ENCODE results near the gene RHOF. TPM values are rescaled to one million over a fixed set of nuclear protein-coding genes. Genes with fewer than 3 reads are reported as not detected.

The RHOF gene
- total and polyA plus RNA-seq, 12 donors, result 4.1 to 49.5 (median 21.8) TPM

- Histone ChIP-seq H3K36me3 (replicated peaks in 1 of 2) (peaks cover 0 to 57% of the 10 kb centered on the region in 2 donors), H3K27ac (peak overlapping the region in 2 of 5 donors; percentile 82 to 85), H3K27me3 (no peaks in the 10 kb centered on the region), H3K4me1 (replicated peaks in 1 of 2) (peaks cover 32 to 51% of the 10 kb centered on the region in 2 donors), H3K9me3 (replicated peaks in 1 of 3) (no peaks in the 10 kb centered on the region), H3K4me3 (peak overlapping the region in 1 of 4 donors; percentile 49)
- peak in 2 of 7 donors; percentile 12 to 51 for DNase-seq
- 47 to 51% (median 51%) methylated on average over 3 to 6 of the region's 6 CpGs for WGBS, 4 donors
- intact Hi-C loops (cut with DNase I), result loop anchor here (2.0 to 10.0 kb wide), 3 partner anchors 14 to 76 kb away; partner anchors contain the start of gene PSMD9 (in 2 of the 2)
- no peak for TF ChIP-seq POLR2A (IDR thresholded peaks at IDR 0.05)
These were observed 17.4 kb upstream of the RHOF start for GRCh38 chr12:121810833-121811433.

- Histone ChIP-seq H3K27me3 (no peaks in the 10 kb centered on the region), H3K4me3 (no peak overlapping the region), H3K4me1 (replicated peaks in 1 of 2) (peaks cover 38 to 57% of the 10 kb centered on the region in 2 donors), H3K36me3 (replicated peaks in 1 of 2) (peaks cover 0 to 51% of the 10 kb centered on the region in 2 donors), H3K27ac (peak overlapping the region in 2 of 5 donors; percentile 82 to 85), H3K9me3 (replicated peaks in 1 of 3) (no peaks in the 10 kb centered on the region)
- intact Hi-C loops (cut with DNase I), result loop anchor here (2.0 to 10.0 kb wide), 3 partner anchors 14 to 77 kb away; partner anchors contain the start of gene PSMD9 (in 2 of the 2)
- TF ChIP-seq CTCF (IDR thresholded peaks at IDR 0.05), result no peak
- no peak for TF ChIP-seq POLR2A (IDR thresholded peaks at IDR 0.05)
- peak in 1 of 7 donors; percentile 20 for DNase-seq
- 59 to 75% (median 67%) methylated on average over 12 to 33 of the region's 33 CpGs for WGBS, 4 donors
These were observed 16.8 kb upstream of the RHOF start for GRCh38 chr12:121810234-121810817.

- no peaks in the 10 kb centered on the region for H3K9me3 ChIP-seq (replicated peaks in 1 of 3)
- peaks cover 0 to 45% of the 10 kb centered on the region in 2 donors for H3K36me3 ChIP-seq (replicated peaks in 1 of 2)
- DNase-seq, result peak in 2 of 7 donors; percentile 9 to 28
- no peak overlapping the region for H3K27ac ChIP-seq
- WGBS, 4 donors, result 84 to 90% (median 85%) methylated on average over 19 to 27 of the region's 27 CpGs
- H3K4me3 ChIP-seq, result no peak overlapping the region
- no peaks in the 10 kb centered on the region for H3K27me3 ChIP-seq
- no peak for TF ChIP-seq CTCF (IDR thresholded peaks at IDR 0.05)
- TF ChIP-seq POLR2A (IDR thresholded peaks at IDR 0.05), result no peak
- intact Hi-C loops (cut with DNase I), result loop anchor here (2.0 to 10.0 kb wide), 3 partner anchors 13 to 78 kb away; partner anchors contain the start of gene PSMD9 (in 2 of the 2)
- peaks cover 43 to 58% of the 10 kb centered on the region in 2 donors for H3K4me1 ChIP-seq (replicated peaks in 1 of 2)
These were observed 16.2 kb upstream of the RHOF start for GRCh38 chr12:121809712-121810116.

GRCh38 chr12:121808623-121809022 is 15.1 kb upstream of the RHOF start:
- H3K4me3 ChIP-seq, result no peak overlapping the region
- H3K27ac ChIP-seq, result no peak overlapping the region
- TF ChIP-seq CTCF (IDR thresholded peaks at IDR 0.05) (no peak), POLR2A (IDR thresholded peaks at IDR 0.05) (no peak)
- H3K27me3 ChIP-seq, result no peaks in the 10 kb centered on the region
- WGBS, 4 donors, result 81 to 88% (median 84%) methylated on average over 8 of the region's 8 CpGs
- H3K9me3 ChIP-seq (replicated peaks in 1 of 3), result no peaks in the 10 kb centered on the region
- intact Hi-C loops (cut with DNase I), result no loop called here
- DNase-seq, result no peak
- peaks cover 43 to 55% of the 10 kb centered on the region in 2 donors for H3K4me1 ChIP-seq (replicated peaks in 1 of 2)
- peaks cover 0 to 41% of the 10 kb centered on the region in 2 donors for H3K36me3 ChIP-seq (replicated peaks in 1 of 2)

All from adrenal gland (tissue), 12 donors.